OCI-LY1 (cell line): Measurements from ENCODE around the gene TBCD.

Experiments used
- CTCF ChIP-seq: fragments of 200-600 bp; sonication (generic), shearing (Covaris generic); IDR thresholded peaks from 2 replicates; pipeline ENCODE4 v1.5.1; 2017; ENCODE audit warnings: mild to moderate bottlenecking, antibody characterized with exemption, low read length, moderate library complexity, mixed read lengths
- EZH2 ChIP-seq: fragments of 200-600 bp; sonication (generic), shearing (Covaris generic); IDR thresholded peaks from 2 replicates; pipeline ENCODE4 v1.8.0; 2017; ENCODE audit warnings: borderline replicate concordance, mixed run types, mild to moderate bottlenecking, antibody characterized with exemption, low read length, moderate library complexity, mixed read lengths

- TF ChIP-seq CTCF = no peak
- no peak for TF ChIP-seq EZH2
These were observed 38.7 kb upstream of the TBCD start for GRCh38 chr17:82713071-82713723.
